ENCODE data around the gene HNRNPCL4. TPM values are rescaled to one million over a fixed set of nuclear protein-coding genes. Genes with fewer than 3 reads are reported as not detected.
"Not testable (repeated sequence)": the region's sequence is repeated elsewhere in the genome, so short reads cannot be mapped to it uniquely, and the experiment has no call there.

HNRNPCL4 gene
- not detected for total RNA-seq

DNA sequence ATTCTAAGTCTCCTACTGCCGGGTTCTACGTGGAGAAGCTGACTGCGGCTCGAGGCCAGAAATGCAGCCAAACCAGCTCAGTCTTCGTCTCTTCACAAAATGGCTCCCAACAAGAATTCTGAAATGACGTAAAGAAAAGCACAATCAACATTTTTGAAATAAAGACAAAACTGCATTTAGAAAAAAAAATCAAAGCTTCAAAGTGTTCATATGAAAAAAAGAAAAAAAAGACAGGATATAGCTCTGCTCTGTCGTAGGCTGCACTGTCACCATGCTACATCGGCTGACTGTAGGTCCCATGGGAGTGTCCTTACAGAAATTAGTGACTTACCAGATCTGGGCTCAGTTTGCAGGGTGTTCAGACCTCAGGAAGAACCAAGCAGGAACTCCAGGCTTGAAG lies at the start of gene HNRNPCL4:
HNRNPCL4 (minus strand) TSS at position 101 of the 400 bp plus-strand sequence. CDS start 164 bp downstream, outside the sequence.
- DNase-seq (ENCODE audit: low spot score in 2 of 2); intact Hi-C loops (cut with DNase I; ENCODE audit: low total_unique reads); H3K4me3 ChIP-seq (ENCODE audit: low read depth, poor library complexity, severe bottlenecking): not testable (repeated sequence)
- no CpG with 5 or more reads among the region's 8 CpGs for WGBS, 2 donors

DNA sequence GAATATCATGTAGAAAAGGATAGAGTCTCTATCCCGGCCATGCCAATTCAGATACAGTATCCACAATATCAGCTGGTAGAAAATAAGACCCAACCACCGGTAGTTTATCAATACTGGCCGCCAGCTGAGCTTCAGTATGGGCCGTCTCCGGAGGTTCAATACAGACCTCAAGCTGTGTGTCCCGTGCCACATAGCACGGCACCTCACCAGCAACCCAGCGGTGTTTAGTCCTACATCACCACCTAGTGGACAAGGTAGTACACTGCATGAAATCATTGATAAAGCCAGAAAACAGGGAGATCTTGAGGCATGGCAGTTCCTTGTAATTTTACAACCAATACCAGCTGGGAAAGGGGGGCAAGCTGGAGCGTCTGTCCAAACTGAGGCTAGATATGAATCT lies 43.3 kb upstream of the HNRNPCL4 start:
- intact Hi-C loops (cut with DNase I; ENCODE audit: low total_unique reads); H3K4me3 ChIP-seq (ENCODE audit: low read depth, poor library complexity, severe bottlenecking); DNase-seq (ENCODE audit: low spot score in 2 of 2): not testable (repeated sequence)
- WGBS, 2 donors = no CpG with 5 or more reads among the region's 9 CpGs

DNA sequence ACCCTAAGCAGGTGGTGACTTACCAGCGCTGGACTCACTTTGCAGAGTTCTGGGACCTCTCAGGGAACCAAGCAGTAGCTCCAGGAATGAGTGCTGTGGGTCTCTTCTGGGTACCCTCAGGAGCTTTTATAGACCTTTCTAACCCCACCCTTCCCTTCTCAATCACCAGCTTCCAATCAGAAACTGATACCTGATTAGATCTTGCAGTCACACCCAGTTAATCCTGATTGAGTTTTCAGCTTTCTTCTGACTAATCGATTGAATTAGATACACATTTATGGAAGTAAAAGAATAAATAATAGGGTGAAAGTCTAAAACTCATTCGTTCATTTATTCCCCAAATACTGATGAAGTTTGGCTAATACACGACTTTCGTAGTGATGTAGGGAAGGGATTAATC lies 35.9 kb upstream of the HNRNPCL4 start, which contains the start of gene PRAMEF13:
PRAMEF13 (minus strand) TSS at position 101 of the 400 bp plus-strand sequence. CDS start 1,820 bp downstream, outside the sequence.
- H3K4me3 ChIP-seq (ENCODE audit: low read depth, poor library complexity, severe bottlenecking); DNase-seq (ENCODE audit: low spot score in 2 of 2); intact Hi-C loops (cut with DNase I; ENCODE audit: low total_unique reads): not testable (repeated sequence)
- no CpG with 5 or more reads among the region's 5 CpGs for WGBS, 2 donors

DNA sequence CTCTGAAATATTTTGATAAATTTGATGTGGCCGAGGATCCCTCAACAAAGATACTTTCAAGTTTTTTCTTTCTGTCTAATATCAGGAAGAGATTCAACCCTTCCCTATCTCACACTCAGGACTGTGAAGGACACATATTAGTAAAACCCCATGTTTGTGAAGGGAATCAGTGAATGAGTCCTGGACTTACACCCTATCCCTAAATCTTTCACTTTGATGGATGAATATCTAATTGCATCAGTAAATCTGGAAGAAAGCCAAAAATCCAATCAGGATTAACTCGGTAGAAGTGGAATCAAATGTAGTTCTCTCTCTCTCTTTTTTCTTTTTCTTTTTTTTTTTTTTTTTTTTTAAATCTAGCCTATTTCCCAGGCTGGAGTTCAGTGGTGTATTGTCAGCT lies 6.1 kb upstream of the HNRNPCL4 start, which contains the start of gene PRAMEF9:
PRAMEF9 (plus strand) TSS at position 301 of the 400 bp plus-strand sequence. CDS start 3,433 bp downstream, outside the sequence.
- 84% methylated on average over 2 of the region's 2 CpGs; no CpG with 5 or more reads in 1 of the 2 donors for WGBS, 2 donors
- intact Hi-C loops (cut with DNase I; ENCODE audit: low total_unique reads); H3K4me3 ChIP-seq (ENCODE audit: low read depth, poor library complexity, severe bottlenecking); DNase-seq (ENCODE audit: low spot score in 2 of 2): not testable (repeated sequence)

DNA sequence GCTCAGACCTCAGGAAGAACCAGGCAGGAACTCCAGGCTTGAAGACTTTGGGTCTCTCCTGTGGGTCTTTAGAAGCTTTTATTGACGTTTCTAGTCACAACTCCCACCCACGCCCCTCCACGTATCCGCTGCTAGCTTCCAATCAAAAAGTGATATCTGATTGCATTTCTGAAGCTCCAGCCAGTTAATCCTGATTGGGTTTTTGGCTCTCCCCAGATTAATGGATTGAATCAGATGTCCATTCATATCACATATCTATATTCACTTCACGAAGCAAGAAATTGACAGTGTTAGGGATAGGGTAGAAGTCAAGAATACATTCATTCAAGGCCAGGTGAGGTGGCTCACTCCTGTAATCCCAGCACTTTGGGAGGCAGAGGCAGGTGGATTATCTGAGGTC lies 9.5 kb downstream of the HNRNPCL4 start, which contains the start of gene PRAMEF26:
PRAMEF26 (minus strand) TSS at position 101 of the 400 bp plus-strand sequence. CDS start 2,914 bp downstream, outside the sequence.
- intact Hi-C loops (cut with DNase I; ENCODE audit: low total_unique reads); DNase-seq (ENCODE audit: low spot score in 2 of 2); H3K4me3 ChIP-seq (ENCODE audit: low read depth, poor library complexity, severe bottlenecking): not testable (repeated sequence)
- WGBS, 2 donors = 83 to 100% methylated on average over 1 of the region's 5 CpGs

- WGBS, 2 donors = 92 to 93% methylated on average over 6 of the region's 6 CpGs
- intact Hi-C loops (cut with DNase I; ENCODE audit: low total_unique reads) = not testable (repeated sequence)
Measured at GRCh38 chr1:13116754-13117153, 48.7 kb downstream of the HNRNPCL4 start, which contains the start of gene HNRNPCL2. TSS of gene HNRNPCL2 (minus strand) at chr1:13116854. CDS start at chr1:13116400, 454 bp downstream.

More at GRCh38 chr1:13116754-13117153, 48.7 kb downstream of the HNRNPCL4 start, which contains the start of gene HNRNPCL2:
- DNase-seq (ENCODE audit: low spot score in 2 of 2); H3K4me3 ChIP-seq (ENCODE audit: low read depth, poor library complexity, severe bottlenecking): not testable (repeated sequence)

Other genes starting within 250 kb of the HNRNPCL4 start
- gene PRAMEF7, start 249.0 kb downstream of the HNRNPCL4 start, total RNA-seq = not detected
- not detected for gene PRAMEF6, start 218.1 kb downstream of the HNRNPCL4 start, total RNA-seq
- gene PRAMEF27, start 109.1 kb downstream of the HNRNPCL4 start, total RNA-seq = not detected
- gene HNRNPCL3, start 104.9 kb downstream of the HNRNPCL4 start, total RNA-seq = not detected
- not detected for gene PRAMEF25, start 94.9 kb downstream of the HNRNPCL4 start, total RNA-seq
- not detected for gene HNRNPCL2, start 48.8 kb downstream of the HNRNPCL4 start, total RNA-seq
- gene PRAMEF26, start 9.6 kb downstream of the HNRNPCL4 start, total RNA-seq = not detected
- not detected for gene PRAMEF9, start 6.2 kb upstream of the HNRNPCL4 start, total RNA-seq
- not detected for gene PRAMEF13, start 35.8 kb upstream of the HNRNPCL4 start, total RNA-seq
- not detected for gene PRAMEF18, start 60.5 kb upstream of the HNRNPCL4 start, total RNA-seq
- gene PRAMEF5, start 88.6 kb upstream of the HNRNPCL4 start, total RNA-seq = not detected
- gene PRAMEF8, start 119.5 kb upstream of the HNRNPCL4 start, total RNA-seq = not detected
- not detected for gene PRAMEF33, start 137.9 kb upstream of the HNRNPCL4 start, total RNA-seq
- not detected for gene PRAMEF15, start 149.9 kb upstream of the HNRNPCL4 start, total RNA-seq
- gene PRAMEF14, start 181.5 kb upstream of the HNRNPCL4 start, total RNA-seq = not detected
- not detected for gene PRAMEF19, start 206.3 kb upstream of the HNRNPCL4 start, total RNA-seq
- gene PRAMEF17, start 224.0 kb upstream of the HNRNPCL4 start, total RNA-seq = not detected
- gene PRAMEF20, start 244.8 kb upstream of the HNRNPCL4 start, total RNA-seq = not detected